GM18867 (cell line): ENCODE data around the gene LTBP3.
A peak's percentile ranks its signal among the peaks of the same experiment; 100 is the strongest.

Experiments used
- ATAC-seq: cut with Tn5 transposase; IDR thresholded peaks from one replicate; pipeline ENCODE4 v1.9.1; 2021; ENCODE audit warnings: mild to moderate bottlenecking, moderate library complexity; ENCODE audit not compliant: unreplicated experiment

Gene LTBP3

DNA sequence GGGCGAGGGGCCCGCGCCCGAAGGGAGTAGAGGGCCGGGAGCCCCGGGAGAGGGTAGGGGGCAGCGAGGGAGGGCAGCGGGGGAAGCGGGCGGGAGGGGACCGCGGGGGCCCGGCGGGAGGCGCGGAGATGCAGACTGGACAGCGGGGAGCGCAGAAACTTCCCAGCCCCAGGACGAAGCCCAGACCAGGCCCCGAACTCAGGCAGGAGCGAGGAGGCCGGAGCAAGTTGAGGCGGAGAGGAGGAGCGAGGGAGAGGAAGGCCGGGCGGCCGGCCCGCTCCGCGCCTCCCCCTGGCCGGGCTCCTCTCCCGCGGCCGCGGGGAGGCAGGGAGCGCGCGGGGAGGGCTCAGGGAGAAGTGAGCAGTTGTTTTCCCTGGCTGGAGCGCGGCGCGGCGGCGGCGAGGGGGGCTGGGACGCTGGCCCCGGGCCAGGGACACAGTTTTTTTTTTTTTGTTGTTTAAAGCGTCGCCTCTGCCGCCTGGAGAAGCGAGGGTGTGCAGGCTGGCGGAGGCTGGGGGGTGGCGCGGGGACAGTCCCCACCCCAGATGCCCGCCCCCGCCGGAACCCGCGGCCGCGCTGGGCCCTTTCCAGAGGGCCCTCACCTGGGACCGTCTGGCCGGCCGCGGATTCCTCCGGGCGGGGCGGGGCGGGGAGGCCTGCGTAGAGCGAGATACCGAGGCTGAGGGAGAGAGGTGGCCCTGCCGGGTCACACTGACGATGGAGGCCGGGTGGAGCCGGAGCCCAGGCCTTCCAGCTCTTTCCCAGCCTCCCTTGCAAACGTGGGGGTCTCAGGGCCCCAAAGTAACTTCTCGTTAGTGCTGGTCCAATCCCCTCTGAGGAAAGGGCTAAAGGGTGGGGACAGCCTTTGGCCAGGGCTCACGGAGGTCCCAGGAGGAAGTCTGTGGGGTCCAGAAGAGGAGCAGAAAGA is at the start of gene LTBP3:
Gene LTBP3 (minus strand): TSS at position 358 of the 928 bp plus-strand sequence. CDS start 400 bp downstream, outside the sequence.
- no peak for ATAC-seq

DNA sequence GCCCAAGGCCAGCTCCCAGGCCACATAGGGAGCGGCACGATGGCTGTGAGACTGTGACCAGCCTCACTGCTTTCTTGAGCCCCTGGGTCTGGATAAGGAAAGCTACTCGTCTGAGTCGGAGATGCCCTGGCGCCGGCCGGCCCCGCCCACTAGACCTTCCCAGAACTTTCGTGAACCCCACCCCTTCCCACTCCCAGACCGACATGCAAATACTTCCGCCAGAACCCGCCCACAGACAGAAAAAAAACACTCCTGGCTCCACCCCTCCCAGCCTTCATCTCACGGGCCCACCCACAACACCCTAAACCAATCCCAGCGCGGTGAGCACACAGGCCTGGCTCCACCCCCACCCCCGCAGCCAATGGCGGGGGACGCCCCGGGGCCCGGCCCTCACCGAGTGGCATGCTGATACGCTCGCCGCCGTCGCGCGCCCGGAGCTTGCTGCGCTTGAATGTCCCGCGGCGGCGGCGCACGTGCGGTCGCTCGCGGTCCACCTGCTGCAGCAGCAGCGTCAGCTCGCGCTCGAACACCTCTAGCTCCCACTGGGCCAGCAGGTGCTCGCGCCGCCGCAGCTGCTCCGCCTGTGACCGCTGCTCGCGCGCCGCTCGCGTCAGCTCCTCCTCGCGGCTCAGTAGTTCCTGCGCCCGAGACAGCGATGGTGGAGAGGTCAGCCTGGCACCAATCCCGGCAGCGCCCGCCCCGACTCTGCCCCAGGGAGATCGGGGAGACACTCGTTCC is 48.9 kb upstream of the LTBP3 start:
- no peak for ATAC-seq

DNA sequence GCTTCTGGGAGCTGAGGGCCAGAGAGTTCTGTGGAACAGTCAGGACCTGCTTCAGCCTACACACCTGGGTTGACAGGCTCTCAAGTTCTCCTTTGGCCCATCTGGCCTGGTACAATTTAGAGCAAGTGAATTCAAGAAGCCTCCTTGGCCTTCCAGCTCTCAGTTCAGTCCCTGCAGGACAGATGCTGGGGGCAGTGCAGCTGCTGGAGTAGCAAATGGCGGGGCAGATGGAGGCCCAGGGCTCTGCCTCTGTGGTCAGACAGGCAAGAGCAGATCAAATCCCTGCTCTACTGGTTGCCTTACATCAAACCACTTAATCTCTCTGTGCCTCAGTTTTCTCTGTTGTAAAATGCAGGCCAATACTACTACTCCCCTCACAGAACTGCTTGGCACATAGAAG is 46.1 kb upstream of the LTBP3 start:
- ATAC-seq = no peak

DNA sequence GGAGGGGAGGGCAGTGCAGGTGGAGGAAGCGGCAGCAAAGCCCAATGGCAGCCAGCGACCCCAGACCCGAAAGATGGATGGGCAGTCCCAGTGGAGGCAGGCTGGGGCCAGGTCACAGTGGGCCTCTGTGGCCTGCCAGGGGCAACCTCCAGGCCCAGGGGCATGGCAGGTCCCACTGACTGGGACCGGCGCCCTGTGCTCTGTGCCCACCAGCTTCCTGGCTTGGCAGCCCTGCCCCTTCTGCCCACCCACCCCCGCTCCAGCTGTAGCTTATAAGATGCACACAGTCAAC is 41.7 kb upstream of the LTBP3 start:
- ATAC-seq = no peak

DNA sequence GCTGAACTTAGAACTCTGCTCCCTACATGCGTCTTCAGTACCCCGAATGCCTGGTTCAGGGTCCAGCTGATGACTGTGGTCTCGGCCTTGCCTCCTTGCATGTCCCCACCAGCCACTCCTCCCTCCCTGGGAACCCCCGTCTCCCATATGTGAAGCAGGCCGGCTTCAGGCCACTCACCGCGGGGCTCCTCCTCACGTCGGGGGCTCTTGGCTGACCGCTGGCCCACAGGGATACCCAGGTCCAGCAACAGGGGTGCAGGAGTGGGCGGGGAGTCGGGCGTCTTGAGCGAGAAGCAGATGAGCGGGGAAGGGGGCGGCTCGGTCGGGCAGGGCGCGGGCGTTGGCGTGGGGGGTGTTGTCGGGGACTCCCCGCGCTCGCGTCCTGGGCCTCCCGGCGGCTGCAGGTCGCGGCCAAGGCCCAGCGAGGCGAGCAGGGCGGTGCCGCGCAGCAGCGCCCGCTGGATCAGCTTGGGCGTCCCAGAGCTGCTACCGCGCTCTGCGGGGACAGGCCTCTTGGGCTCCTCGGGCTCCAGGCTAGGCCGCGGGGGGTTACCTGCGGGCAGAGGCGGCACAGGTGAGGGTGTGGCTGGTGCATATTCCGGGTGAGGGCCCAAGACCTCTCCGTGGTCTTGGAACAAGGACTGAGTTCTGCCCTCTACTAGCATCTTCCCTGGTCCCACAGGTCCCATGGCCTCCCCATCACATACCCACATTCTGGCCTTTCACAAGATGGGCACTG is 41.2 kb upstream of the LTBP3 start:
- ATAC-seq = no peak

DNA sequence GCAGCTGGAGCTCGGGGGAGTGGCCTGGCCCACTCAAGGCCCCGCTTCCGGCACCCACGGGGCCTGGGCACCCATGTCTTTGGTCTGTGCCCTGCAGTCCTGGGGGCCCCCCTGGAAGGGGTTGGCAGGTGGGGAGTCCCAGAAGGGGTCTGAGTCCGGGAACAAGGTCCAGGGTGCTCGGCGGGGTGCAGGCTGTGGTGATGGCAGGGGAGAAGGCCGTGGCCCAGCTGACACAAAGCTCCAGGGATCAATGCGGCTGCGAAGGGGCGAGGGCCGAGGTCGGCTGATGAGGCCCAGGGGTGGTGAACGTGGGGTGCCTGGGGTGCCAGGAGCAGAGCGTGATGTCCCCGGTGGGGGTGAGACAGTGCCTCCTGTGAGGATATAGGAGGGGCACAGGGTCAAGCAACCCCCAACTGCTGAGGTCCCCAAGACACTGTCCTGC is 40.1 kb upstream of the LTBP3 start:
- no peak for ATAC-seq

DNA sequence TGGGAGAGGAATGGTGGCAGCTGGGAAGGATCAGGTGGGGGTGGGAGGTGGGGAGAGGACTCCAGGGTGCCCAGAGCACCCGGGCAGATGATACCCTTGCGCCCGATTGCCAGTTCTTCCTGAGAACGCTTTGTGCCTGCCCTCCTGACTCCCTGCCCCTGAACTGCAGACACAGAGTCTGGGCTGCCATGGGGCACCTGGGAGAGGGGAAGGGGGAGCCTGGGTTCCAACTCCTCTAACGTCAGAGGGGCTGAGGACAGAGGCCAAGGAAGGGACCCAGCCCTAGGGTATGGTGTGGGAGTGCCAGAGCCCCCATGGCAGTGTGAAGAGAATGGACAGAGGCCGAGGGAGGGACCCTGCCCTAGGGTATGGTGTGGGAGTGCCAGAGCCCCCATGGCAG is 38.4 kb upstream of the LTBP3 start:
- no peak for ATAC-seq

DNA sequence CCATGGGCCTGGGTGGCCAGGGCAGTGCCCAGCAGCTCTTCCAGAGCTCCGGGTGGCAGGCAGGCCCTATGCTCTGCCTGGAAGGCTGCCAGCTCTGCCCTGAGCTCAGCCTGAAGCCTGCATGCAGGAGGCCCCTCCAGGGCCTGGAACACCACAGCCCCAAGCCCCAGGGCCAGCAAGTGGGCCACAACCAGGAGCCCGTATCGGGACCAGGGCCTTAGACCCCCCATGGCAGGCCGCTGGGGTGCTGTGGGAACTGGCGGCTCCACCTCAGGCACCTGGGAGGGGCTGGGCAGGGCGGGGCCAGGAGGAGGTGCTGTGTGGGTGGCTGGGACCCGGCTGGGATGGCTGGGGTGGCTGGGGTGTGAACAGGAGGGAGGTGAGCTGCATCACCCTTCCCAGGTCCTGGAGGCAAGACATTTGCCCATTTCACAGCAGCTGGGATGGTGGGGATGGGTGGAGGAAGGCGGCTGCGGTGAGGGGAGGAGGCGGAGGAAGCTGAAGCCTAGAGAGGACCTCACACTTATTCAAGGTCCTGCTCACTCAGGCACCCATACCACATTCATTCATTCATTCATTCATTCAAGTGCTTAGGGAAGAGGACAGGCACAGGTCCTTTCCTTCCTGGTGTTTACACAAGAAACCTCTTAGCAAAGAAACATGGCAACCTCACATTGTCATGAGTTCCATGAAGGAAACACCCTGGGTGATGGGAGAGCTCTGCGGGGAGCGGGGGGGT is 37.6 kb upstream of the LTBP3 start, which contains the start of gene KCNK7:
Gene KCNK7 (minus strand): TSS at position 258 of the 739 bp plus-strand sequence. CDS start 28 bp downstream, at position 230.
- no peak for ATAC-seq

DNA sequence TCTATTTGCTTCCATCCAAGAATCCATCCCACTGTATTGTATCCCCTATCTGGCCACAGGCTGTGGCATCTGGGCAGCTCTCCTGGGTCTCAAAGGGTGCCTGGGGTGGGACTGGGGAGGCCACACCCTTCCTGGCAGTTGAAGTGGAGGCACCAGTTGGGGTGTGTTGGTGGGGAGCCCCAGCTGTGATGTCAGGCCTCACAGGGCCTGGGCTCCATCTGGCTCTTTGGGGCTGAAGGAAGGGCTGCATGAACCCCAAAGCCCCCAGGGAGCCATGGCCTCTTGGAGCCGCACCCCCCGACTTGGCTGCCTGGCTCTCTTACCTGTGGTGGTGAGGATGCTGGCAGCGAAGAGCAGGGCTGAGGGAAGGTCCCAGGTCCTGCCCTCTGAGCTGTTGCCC is 37.0 kb upstream of the LTBP3 start:
- no peak for ATAC-seq

DNA sequence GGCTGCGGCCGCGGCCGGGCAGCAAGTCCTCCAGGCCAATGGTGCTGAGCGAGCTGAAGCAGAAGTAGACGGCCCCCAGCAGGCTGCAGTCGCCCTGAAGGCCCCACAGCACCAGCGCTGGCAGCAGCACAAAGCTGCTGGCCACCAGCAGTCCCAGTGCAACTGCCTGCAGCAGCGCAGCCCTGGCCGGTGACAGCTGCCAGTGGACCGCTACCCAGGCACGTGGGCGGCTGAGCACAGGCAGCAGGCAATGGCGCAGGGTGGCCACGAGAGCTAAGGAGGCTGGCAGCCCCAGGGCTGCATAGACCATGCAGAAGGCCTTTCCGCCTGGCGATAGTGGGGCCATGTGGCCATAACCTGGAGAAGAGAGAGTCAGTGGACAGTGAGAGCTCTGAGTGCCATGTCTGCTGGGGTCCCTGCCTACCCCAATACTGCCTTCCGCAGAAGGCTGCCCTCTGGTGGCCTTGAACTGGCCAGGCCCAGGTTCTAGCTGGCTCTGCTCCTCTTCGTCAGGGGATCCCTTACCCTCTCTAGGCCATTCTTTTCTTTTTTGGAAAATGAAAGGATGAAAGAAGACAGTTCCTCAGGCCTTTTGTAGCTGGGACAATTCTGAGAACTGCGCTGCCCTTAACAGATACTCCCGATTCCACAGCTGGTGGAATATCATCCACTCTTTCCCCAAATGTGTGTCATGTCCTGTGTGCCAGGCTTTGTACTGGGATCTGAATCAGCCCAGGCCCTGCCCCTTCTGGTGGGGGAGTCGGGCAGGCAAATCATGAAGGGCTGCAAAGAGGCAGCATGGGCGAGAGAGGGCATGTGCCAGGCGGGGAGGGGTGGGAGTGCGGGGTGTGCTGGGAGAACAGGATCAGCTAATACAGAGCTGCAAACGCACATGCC is 35.6 kb upstream of the LTBP3 start:
- no peak for ATAC-seq

DNA sequence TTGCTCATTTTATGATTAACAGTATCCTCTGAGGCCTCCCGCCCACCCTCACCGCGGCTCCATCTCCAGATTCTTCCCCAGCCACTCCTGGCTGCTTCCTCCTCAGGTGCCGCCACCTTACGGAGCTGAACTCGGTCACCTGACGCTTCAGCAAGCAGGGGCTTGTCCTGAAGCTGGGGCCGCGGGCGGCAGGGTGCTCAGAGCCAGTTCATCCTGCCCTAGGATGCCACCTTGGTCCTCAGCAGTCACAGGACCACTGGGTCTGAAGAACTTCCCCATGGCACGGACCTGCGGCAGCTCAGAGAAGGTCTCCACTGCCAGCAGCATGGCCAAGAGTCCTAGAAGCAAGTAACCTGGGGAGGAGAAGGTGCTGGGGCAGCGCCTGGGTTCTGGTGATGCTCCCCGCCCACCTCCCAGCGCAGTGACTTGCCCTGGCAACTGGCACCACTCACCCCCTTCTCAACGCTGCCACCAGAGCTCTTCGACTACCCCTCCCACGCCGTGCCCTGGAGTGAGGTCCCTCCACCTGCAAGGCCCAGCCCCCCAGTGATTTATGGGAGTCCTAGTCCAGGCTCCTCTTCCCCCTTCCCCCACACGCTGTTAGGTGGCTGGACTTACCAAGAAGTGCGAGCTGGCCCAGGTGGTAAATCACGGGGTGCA is 34.8 kb upstream of the LTBP3 start:
- no peak for ATAC-seq

DNA sequence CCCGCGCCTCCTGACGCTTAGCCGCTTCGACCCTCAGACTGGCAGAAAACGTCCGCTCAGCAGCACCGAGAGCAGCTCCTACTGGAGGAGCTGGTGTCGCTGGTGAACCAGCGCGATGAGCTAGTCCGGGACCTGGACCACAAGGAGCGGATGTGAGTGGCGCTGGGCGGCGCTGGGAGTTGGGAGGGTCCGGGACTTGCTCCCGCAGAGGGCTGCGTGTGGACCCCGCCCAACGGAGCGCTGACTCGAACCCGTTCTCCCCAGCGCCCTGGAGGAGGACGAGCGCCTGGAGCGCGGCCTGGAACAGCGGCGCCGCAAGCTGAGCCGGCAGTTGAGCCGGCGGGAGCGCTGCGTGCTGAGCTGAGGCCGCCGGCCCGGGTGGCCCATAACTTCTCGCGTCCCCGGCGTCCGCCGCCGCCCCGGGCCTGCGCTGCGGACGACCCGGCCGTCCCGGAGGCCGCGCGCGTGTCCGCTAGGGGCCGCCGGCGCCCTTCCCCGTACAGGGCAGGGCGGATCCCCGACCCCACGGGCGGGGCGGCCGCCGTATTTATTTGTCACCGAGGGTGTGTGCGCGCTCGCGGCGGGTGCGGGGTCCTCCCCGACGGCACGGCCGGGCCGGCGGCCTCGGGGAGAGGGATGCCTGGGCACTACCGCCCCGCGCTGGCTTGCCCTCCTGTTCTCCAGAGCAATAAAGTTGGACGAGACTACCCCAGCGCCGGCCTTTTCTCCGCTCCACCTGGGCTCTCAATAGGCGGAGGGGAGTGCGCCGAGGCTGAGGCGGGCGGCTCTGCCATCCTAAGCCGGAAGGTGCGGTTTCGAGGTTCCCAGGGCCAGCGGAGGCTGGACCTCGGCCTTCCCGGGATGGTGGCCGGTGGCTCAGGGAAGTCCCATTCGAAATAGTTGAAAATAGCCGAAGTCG is 34.0 kb upstream of the LTBP3 start:
- ATAC-seq = no peak

DNA sequence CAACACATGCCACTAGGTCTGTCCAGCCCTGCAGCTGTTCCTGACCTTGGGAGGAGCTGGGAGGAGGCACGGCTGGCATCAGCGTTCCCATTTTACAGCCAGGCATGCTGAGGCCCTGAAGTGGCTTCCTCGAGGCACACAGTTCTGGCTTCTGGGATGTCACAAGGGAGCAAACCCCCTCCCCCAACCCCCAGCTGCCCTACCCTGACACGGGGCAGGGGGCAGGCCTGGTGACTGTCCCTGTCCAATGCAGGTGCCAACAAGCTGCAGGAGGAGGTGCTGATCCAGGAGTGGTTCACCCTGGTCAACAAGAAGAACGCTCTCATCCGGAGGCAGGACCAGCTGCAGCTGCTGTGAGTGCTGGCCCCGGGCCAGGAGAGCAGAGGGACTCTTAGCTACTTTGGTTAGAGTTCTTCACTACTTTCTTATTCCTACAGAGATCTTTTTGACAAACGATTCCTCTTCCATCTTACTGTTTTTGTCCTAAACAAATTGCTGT is 32.1 kb upstream of the LTBP3 start:
- ATAC-seq = no peak

DNA sequence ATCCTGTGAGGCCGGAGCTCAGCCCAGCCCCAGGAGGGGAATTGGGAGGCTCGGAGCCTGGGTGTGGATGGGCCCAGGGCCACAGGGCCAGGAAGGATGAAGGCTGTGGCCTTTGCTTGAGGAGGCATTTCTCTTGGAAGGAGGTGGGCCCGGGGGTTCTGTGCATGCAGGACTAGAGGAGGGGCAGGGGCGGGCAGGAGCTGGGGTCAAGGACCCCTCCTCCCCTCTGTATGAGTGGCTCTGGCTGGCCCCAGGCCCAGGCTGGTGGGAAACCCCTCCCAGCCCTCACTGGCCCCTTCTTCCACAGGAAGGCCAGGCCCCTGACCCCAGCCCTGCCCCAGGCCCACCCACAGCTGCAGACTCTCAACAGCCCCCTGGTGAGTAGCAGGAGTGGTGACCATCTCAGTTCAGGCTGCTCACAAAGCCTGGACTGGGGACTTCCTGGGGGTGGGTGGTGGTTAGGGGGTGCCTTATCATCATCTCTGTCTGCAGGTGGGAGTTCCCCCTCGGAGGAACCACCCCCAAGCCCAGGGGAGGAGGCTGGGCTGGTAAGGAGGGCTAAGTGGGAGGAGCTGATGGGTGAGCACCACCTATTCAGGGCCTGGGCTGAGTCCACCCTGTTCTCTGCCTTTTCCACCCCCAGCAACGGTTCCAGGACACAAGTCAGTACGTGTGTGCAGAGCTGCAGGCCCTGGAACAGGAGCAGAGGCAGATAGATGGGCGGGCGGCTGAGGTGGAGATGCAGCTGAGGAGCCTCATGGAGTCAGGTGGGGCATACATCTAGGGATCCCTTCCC is 31.5 kb upstream of the LTBP3 start:
- ATAC-seq = no peak

DNA sequence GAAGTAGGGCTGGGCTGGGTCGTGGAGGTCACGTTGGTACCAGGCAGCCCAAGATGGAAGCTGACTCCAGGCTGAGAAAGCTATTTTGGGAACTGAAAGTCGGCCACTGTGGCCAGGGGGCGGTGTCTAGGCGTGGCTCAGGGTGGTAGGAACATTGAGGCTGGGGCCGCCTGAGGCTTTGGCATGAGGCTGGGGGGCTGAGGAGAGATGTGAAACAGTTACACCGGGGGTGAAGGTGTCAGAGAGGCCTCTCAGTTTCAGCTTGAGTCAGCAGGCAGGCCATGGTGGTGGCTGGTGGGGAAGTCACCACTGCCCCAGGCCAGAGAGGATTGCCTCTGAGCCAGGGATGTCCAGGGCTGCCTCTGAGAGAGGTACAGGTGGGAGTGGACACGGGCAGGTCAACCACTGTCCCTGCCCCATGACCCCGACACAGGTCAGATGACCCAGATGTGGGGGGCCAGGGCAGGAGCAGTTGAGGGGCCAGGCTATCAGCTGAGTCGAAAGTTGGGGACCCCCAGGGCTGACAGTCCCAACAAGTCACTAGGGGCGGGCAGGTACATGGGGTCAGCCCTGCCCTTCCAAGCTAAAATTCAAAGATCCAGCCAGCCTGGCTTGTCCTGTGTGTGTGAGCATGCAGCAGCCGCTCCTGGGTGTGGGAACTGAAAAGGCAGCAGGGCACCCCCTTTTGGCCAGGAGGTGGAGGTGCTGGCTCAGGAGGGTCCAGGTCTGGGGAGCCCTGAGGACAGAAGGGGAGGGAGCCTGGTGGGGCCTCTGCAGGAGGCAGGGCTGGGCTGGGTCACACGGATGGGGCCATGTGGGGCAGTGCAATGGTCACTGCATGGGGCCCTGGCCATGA is 30.3 kb upstream of the LTBP3 start:
- ATAC-seq = peak; percentile 74

DNA sequence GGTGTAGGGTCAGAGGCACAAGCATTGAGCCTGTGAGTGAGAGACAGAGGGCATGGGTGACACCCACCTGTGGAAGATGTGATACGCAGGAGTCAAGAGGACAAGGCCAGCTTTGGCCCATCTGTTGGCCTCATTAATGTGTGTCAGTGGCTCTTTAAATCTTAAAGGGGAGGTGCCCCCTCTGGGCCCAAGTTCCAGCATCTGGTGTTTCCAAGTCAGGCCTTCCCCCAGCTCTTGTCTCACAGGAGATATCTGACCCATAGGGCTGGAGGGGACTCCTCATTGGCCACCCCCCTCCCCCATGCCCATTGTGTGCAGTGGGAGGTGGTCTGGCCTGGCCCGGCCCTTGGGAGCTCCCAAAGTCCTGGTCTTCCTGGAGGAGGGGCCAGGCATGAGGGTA is 28.5 kb upstream of the LTBP3 start:
- no peak for ATAC-seq
